Brain microvascular endothelial cell (primary cell): ENCODE data around the gene ALPK1.
"Not testable (repeated sequence)": the region's sequence is repeated elsewhere in the genome, so short reads cannot be mapped to it uniquely, and the experiment has no call there.

Source experiments
- DNase-seq: peaks from one replicate; pipeline ENCODE4 v3.0.0-alpha.2; 2020
- H3K27ac ChIP-seq: fragments of 250-450 bp; sonication (Bioruptor Pico); 2 replicates; pipeline ENCODE4 v1.5.1; 2020; ENCODE audit warnings: mild to moderate bottlenecking, moderate library complexity
- H3K27me3 ChIP-seq: fragments of 250-450 bp; sonication (Bioruptor Pico); replicated peaks from 2 replicates; pipeline ENCODE4 v1.5.1; 2020; ENCODE audit warnings: mild to moderate bottlenecking
- H3K36me3 ChIP-seq: fragments of 250-450 bp; sonication (Bioruptor Pico); replicated peaks from 2 replicates; pipeline ENCODE4 v1.5.1; 2020; ENCODE audit warnings: mild to moderate bottlenecking
- H3K4me3 ChIP-seq: 2 replicates; pipeline ENCODE4 v1.5.1; 2011; ENCODE audit warnings: low read depth, mild to moderate bottlenecking, control low read depth, low read length, moderate library complexity
- in situ Hi-C: cut with HindIII; loops from 2 replicates; pipeline ENCODE4 v1.10.0; 2017; ENCODE audit warnings: low sequenced_read_pairs, low pct_ligation_motif_present
- TF ChIP-seq, protein P1 (sequence below): IDR thresholded peaks from 2 replicates; pipeline ENCODE4 v1.5.1; 2011; ENCODE audit warnings: low read depth, mild to moderate bottlenecking, moderate library complexity, low read length, control low read depth, inconsistent platforms; ENCODE audit errors: missing control alignments

ALPK1 gene

DNA sequence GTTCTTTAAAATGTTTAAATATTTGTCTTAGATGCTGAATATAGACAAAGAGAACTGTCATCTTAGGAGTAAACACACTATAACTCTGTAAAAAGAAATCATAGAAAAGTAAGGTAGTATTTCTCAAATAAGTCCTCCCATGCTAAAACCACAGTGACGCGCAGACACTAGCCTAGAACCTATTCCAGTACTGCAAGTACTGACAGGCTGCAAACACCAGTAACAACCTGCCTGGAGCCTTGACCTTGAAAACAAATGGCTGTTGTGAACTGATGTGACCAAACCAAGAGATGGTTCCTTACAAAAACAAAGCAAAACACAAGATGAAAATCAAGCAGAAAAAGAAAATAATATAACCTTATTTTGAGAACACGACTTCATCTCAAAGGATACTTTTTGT lies 19.9 kb upstream of the ALPK1 start:
- no peaks in the 10 kb centered on the region for H3K27me3 ChIP-seq
- DNase-seq: no peak
- H3K27ac ChIP-seq: no peak overlapping the region
- H3K4me3 ChIP-seq: no peak overlapping the region
- in situ Hi-C loops: no loop called here
- TF ChIP-seq, protein P1, sequence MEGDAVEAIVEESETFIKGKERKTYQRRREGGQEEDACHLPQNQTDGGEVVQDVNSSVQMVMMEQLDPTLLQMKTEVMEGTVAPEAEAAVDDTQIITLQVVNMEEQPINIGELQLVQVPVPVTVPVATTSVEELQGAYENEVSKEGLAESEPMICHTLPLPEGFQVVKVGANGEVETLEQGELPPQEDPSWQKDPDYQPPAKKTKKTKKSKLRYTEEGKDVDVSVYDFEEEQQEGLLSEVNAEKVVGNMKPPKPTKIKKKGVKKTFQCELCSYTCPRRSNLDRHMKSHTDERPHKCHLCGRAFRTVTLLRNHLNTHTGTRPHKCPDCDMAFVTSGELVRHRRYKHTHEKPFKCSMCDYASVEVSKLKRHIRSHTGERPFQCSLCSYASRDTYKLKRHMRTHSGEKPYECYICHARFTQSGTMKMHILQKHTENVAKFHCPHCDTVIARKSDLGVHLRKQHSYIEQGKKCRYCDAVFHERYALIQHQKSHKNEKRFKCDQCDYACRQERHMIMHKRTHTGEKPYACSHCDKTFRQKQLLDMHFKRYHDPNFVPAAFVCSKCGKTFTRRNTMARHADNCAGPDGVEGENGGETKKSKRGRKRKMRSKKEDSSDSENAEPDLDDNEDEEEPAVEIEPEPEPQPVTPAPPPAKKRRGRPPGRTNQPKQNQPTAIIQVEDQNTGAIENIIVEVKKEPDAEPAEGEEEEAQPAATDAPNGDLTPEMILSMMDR: no peak
- no peaks in the 10 kb centered on the region for H3K36me3 ChIP-seq

DNA sequence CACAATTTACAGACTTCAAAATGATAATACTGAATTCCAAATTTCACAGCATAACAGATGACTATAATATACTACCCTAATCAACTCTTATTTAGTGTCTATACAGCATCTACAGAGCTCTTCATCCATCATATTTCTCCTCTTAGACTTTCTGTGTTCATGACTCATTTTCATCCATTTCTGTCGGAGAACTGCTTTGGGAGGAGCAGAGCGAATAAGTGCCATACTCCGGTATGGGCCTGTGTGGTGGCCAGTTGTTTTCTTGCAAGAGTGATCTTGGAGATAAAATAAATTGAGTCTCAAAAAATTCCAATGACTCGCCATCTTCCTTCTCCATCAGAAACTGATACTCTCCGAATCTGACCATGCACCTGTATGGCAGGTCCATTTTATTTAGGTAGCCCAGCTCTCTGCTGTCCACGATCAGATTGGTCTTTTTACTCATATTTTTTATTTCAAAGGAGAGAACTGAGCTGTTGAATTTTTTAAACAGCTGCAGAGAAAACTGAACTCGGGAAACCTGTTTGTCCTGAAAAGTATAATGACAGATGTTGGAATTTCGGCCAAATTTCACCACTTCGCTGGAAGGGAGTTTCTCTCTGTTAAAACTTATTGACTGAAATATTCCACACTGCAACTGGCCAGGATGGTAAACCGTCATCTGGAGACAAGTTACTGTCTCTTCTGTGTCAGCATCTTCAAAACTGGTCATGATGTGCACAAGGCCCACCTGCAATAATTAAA lies 19.3 kb upstream of the ALPK1 start:
- H3K4me3 ChIP-seq: no peak overlapping the region
- no peaks in the 10 kb centered on the region for H3K36me3 ChIP-seq
- DNase-seq: no peak
- H3K27ac ChIP-seq: no peak overlapping the region
- TF ChIP-seq, protein P1: no peak
- in situ Hi-C loops: no loop called here
- H3K27me3 ChIP-seq: no peaks in the 10 kb centered on the region

DNA sequence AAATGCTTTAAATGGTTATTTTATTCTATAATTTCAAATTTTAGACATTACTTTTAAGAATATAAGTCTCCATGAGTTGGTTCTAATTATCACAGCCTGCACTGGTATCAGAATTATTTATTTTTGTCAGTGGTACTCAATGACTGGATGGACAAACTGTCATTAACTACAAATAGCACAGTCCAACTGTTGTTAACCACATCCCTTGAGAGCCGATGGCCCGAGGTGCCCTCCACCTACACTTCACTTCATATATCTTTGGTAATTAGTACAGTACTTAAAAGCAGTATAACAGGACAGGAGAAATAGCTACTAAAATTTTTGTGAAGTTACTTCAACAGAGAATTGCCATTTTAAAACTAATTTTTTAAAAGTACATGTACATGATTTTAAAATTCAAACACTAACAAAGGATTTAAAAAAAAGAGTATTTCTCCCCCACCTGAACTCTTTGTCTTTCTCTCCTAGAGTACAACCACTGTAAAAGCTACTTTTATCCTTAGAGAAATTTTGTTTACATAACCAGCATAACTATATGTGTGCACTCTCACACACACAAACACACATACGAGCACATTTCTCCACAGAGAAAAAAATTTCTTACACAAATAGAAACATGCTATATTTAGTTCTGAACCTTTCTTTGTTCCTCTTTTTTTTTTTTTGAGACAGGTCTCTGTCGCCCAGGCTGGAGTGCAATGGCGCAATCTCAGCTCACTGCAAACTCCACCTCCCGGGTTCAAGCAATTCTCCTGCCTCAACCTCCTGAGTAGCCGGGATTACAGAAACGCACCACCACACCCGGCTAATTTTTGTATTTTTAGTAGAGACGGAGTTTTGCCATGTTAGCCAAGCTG lies 17.9 kb upstream of the ALPK1 start:
- Histone ChIP-seq H3K36me3 (no peaks in the 10 kb centered on the region), H3K27me3 (no peaks in the 10 kb centered on the region), H3K27ac (no peak overlapping the region), H3K4me3 (no peak overlapping the region)
- in situ Hi-C loops: no loop called here
- DNase-seq: no peak
- TF ChIP-seq, protein P1: no peak

DNA sequence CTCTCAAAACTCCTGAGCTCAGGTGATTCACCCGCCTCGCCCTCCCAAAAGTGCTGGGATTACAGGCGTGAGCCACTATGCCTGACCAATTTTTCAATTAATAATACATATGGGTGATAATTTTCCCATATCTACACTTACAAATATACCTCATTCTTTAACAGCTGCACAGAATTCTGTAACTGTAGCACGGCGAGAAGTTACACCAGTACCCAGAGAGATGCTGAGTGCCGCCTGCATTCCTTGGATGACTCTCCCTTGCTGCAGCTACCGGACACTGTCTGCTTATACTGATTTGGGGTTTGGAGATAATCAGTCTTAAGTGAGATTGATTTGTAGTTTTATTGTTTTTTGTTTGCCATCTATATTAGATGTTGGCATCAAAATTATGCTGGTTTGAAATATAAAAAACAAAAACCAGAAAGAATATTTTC lies 17.3 kb upstream of the ALPK1 start:
- no peak overlapping the region for H3K27ac ChIP-seq
- H3K36me3 ChIP-seq: no peaks in the 10 kb centered on the region
- TF ChIP-seq, protein P1: no peak
- DNase-seq: peak; percentile 9
- in situ Hi-C loops: no loop called here
- no peaks in the 10 kb centered on the region for H3K27me3 ChIP-seq
- H3K4me3 ChIP-seq: no peak overlapping the region

DNA sequence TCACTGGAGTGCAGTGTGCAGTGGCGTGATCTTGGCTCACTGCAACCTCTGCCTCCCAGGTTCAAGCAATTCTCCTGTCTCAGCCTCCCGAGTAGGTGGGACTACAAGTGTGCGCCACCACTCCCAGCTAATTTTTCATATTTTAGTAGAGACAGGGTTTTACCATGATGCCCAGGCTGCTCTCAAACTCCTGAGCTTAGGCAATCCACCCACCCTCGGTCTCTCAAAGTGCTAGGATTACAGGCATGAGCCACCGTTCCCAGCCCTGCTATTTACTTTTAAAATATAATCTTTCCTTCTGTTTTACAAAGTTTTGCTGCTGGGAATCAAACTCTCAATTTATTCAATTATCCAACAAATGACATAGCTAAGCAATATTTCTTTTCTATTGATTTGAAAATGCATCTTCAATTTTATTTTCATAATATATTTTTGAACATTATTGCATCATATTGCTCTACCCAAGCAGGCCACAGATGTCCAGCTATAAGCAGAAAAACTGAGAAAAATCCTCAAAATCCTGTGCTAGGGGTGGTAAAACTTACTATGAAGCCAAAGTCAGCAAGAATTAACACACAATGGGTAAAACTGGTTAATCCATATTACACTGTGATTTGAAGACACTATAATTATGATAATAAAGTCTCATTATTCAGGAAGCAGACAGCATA lies 16.6 kb upstream of the ALPK1 start:
- no peak overlapping the region for H3K4me3 ChIP-seq
- no peaks in the 10 kb centered on the region for H3K36me3 ChIP-seq
- H3K27ac ChIP-seq: no peak overlapping the region
- no peaks in the 10 kb centered on the region for H3K27me3 ChIP-seq
- TF ChIP-seq, protein P1: no peak
- no peak for DNase-seq
- in situ Hi-C loops: no loop called here

DNA sequence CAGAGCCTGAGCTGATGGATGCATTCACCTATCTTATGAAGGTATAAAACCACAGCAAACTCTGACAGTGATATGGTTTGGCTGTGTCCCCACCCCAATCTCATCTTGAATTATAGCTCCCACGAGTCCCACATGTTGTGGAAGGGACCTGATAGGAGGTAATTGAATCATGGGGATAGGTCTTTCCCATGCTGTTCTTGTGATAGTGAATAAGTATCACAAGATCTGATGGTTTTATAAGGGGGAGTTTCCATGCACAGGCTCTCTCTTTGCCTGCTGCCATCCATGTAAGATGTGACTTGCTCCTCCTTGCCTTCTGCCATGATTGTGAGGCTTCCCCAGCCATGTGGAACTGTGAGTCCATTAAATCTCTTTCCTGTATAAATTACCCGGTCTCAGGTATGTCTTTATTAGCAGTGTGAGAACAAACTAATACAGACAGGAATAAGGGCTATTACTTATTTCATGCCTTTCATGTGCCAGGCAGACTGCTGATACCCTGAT lies 15.2 kb upstream of the ALPK1 start:
- H3K4me3 ChIP-seq, DNase-seq, H3K27me3 ChIP-seq, in situ Hi-C loops, H3K27ac ChIP-seq, H3K36me3 ChIP-seq: not testable (repeated sequence)
